GM12878 (cell line): Measurements from ENCODE around the gene TESK1. TPM values are rescaled to one million over a fixed set of nuclear protein-coding genes. Genes with fewer than 3 reads are reported as not detected.

Source experiments
- ATAC-seq: fragments of 200-7000 bp; cut with Tn5 transposase; 3 replicates; pipeline ENCODE4 v1.9.1; 2020; ENCODE audit warnings: mild to moderate bottlenecking, moderate library complexity
- BruUV-seq: library from RNA; stranded (reverse); fragments of 400-500 nt; replicated peaks from 2 replicates; lab custom pipeline; 2021; lab: Mats Ljungman, UMichigan
- CTCF ChIA-PET: fragments of 300-600 bp; sonication (Branson Sonifier 250); formaldehyde crosslinking; extraction: SDS; loops from one replicate; lab custom pipeline; 2021; ENCODE audit warnings: inconsistent platforms; lab: Yijun Ruan, JAX
- POLR2A ChIA-PET: fragments of 350-600 bp; formaldehyde crosslinking; extraction: SDS; loops from one replicate; lab custom pipeline; 2021; ENCODE audit warnings: inconsistent platforms; lab: Charles Lee
- RAD21 ChIA-PET: fragments of 300-600 bp; sonication (Branson Sonifier 250); formaldehyde crosslinking; loops from one replicate; lab custom pipeline; 2023; ENCODE audit warnings: antibody characterized with exemption; ENCODE audit not compliant: unreplicated experiment; lab: Charles Lee
- SMC1A ChIA-PET: fragments of 300-600 bp; sonication (Branson Sonifier 250); formaldehyde crosslinking; loops from one replicate; lab custom pipeline; 2023; ENCODE audit not compliant: unreplicated experiment, uncharacterized antibody; lab: Charles Lee
- DNase-seq: peaks from one replicate; pipeline ENCODE4 v3.0.0-alpha.2; 2011; ENCODE audit warnings: low read depth, low spot score
- FAIRE-seq: peaks from 3 replicates; lab custom pipeline; 2011; peaks lifted over from hg19 to GRCh38; lab: Jason Lieb, UNC
- H2AFZ ChIP-seq: 2 replicates; pipeline ENCODE4 v1.6.0; 2011; ENCODE audit warnings: low read depth, low read length, control low read depth; ENCODE audit not compliant: control insufficient read depth
- H3K27ac ChIP-seq: 2 replicates; pipeline ENCODE4 v1.5.1; 2011; ENCODE audit warnings: control low read depth; ENCODE audit not compliant: control insufficient read depth, insufficient read depth
- H3K27me3 ChIP-seq, 2 experiments: replicated peaks in 1 of 2; 2 replicates each; pipeline versions ENCODE4 v1.6.0 to v1.6.1; 2011; ENCODE audit warnings: low read length in 1 of 2; ENCODE audit not compliant: control insufficient read depth in 2 of 2, insufficient read depth in 2 of 2
- H3K36me3 ChIP-seq, 2 experiments: 2 replicates each; pipeline ENCODE4 v1.5.1; 2011; ENCODE audit warnings: low read length in 1 of 2; ENCODE audit not compliant: control insufficient read depth in 2 of 2, insufficient read depth in 2 of 2
- H3K4me1 ChIP-seq: 2 replicates; pipeline ENCODE4 v1.6.1; 2011; ENCODE audit warnings: mild to moderate bottlenecking, low read length, moderate library complexity, mixed read lengths; ENCODE audit not compliant: control insufficient read depth, insufficient read depth
- H3K4me2 ChIP-seq: 2 replicates; pipeline ENCODE4 v1.6.0; 2011; ENCODE audit warnings: control low read depth; ENCODE audit not compliant: control insufficient read depth, insufficient read depth
- H3K4me3 ChIP-seq: fragments of 200-600 bp; sonication (generic); 2 replicates; pipeline ENCODE4 v1.5.1; 2016
- H3K79me2 ChIP-seq: 2 replicates; pipeline ENCODE4 v1.6.0; 2011; ENCODE audit warnings: low read length; ENCODE audit not compliant: control insufficient read depth, insufficient read depth
- H3K9ac ChIP-seq: 2 replicates; pipeline ENCODE4 v1.8.0; 2011; ENCODE audit warnings: low read length, control low read depth, mixed read lengths; ENCODE audit not compliant: control insufficient read depth, insufficient read depth
- H3K9me3 ChIP-seq: replicated peaks from 3 replicates; pipeline ENCODE4 v1.5.1; 2011; ENCODE audit warnings: mild to moderate bottlenecking, low read length; ENCODE audit not compliant: control insufficient read depth, insufficient read depth
- H4K20me1 ChIP-seq: 2 replicates; pipeline ENCODE4 v1.6.0; 2011; ENCODE audit not compliant: control insufficient read depth, insufficient read depth
- BCL11A ChIP-seq: IDR thresholded peaks from 2 replicates; pipeline ENCODE4 v1.6.1; 2011; ENCODE audit warnings: low read depth, low read length
- CREM ChIP-seq: IDR thresholded peaks from 2 replicates; pipeline ENCODE4 v1.6.1; 2014; ENCODE audit warnings: antibody characterized with exemption, low read depth
- ESRRA ChIP-seq: IDR thresholded peaks from 2 replicates; pipeline ENCODE4 v1.6.1; 2012; ENCODE audit warnings: mild to moderate bottlenecking, low read length, improper control_type of control experiment
- ETV6 ChIP-seq, 2 experiments: fragments of 450-650 bp in 1 of 2; IDR thresholded peaks in 1 of 2; conservative IDR thresholded peaks in 1 of 2; 2 replicates each; pipeline ENCODE4 v1.6.1; 2014; ENCODE audit warnings: antibody characterized with exemption in 1 of 2, borderline replicate concordance in 1 of 2, low read depth in 1 of 2, mild to moderate bottlenecking in 1 of 2, moderate library complexity in 1 of 2
- FOXM1 ChIP-seq: IDR thresholded peaks from 2 replicates; pipeline ENCODE4 v1.6.1; 2012; ENCODE audit warnings: low read depth, mild to moderate bottlenecking, inconsistent platforms, low read length, moderate library complexity
- HCFC1 ChIP-seq: fragments of 150-350 bp; IDR thresholded peaks from 2 replicates; pipeline ENCODE4 v1.6.1; 2014; ENCODE audit warnings: low read length
- HDAC6 ChIP-seq: fragments of 200-600 bp; sonication (generic); IDR thresholded peaks from one replicate; pipeline ENCODE4 v1.8.0; 2017; ENCODE audit warnings: antibody characterized with exemption; ENCODE audit not compliant: unreplicated experiment
- KAT2A ChIP-seq: conservative IDR thresholded peaks from 2 replicates; pipeline ENCODE4 v1.6.1; 2011; ENCODE audit warnings: low read depth, low read length; ENCODE audit not compliant: control insufficient read depth
- MTA3 ChIP-seq: IDR thresholded peaks from 2 replicates; pipeline ENCODE4 v1.6.1; 2012; ENCODE audit warnings: low read length, inconsistent platforms, borderline replicate concordance
- NFYA ChIP-seq: IDR thresholded peaks from 2 replicates; pipeline ENCODE4 v1.6.1; 2011; ENCODE audit warnings: low read depth, mild to moderate bottlenecking, low read length, improper control_type of control experiment, borderline replicate concordance
- PML ChIP-seq: IDR thresholded peaks from 2 replicates; pipeline ENCODE4 v1.6.1; 2012; ENCODE audit warnings: low read length, inconsistent platforms
- RELA ChIP-seq: fragments of 450-650 bp; IDR thresholded peaks from 2 replicates; pipeline ENCODE4 v1.8.0; 2014; ENCODE audit warnings: borderline replicate concordance; ENCODE audit not compliant: partially characterized antibody
- SIN3A ChIP-seq: IDR thresholded peaks from 2 replicates; pipeline ENCODE4 v1.6.1; 2012; ENCODE audit warnings: low read depth, low read length, improper control_type of control experiment
- SMARCA5 ChIP-seq: fragments of 450-650 bp; IDR thresholded peaks from 2 replicates; pipeline ENCODE4 v1.6.1; 2017; ENCODE audit warnings: mild to moderate bottlenecking
- YBX1 ChIP-seq: fragments of 450-650 bp; IDR thresholded peaks from 2 replicates; pipeline ENCODE4 v1.6.1; 2016; ENCODE audit warnings: antibody characterized with exemption
- WGBS: methylation state at CpG from one replicate; pipeline ENCODE4 v1.1.6; 2016; ENCODE audit warnings: low lambda C conversion rate; ENCODE audit not compliant: insufficient replicate concordance, insufficient coverage; ENCODE audit errors: missing lambda C conversion rate; 5-methylcytosine and 5-hydroxymethylcytosine counted together
- in situ Hi-C: fragments of 300-500 bp; cut with MboI; formaldehyde crosslinking; loops from 9 replicates; pipeline ENCODE4 v1.14.3; 2018; ENCODE audit warnings: mixed read lengths
- intact Hi-C: fragments of 100-400 bp; cut with micrococcal nuclease; formaldehyde crosslinking; loops from one replicate; pipeline ENCODE4 v1.14.2; 2022; ENCODE audit not compliant: unreplicated experiment
- polyA plus RNA-seq, 11 experiments: library from polyadenylated mRNA; depleted of rRNA in 4 of 11; unstranded in 6 of 11; stranded (reverse) in 5 of 11; fragments of >200 nt; fragmentation: Nextera tagmentation in 4 of 11; fragmentation: Illumina TruSeq in 1 of 11; extraction: Ambion mirVana in 4 of 11; extraction: Trizol in 1 of 11; gene quantifications; 1 replicate in 1 of 11; 2 replicates in 10 of 11; pipeline versions ENCODE4 v1.2.1 to v1.2.3, GENCODE V29; 2011 to 2016; ENCODE audit warnings: inconsistent platforms in 2 of 11, missing spikeins in 2 of 11, low read depth in 1 of 11
- total RNA-seq, 4 experiments: library from RNA; depleted of rRNA in 3 of 4; stranded (reverse); fragments of >200 nt in 3 of 4; fragmentation: Illumina TruSeq in 1 of 4; extraction: Trizol in 1 of 4; gene quantifications; 2 replicates each; pipeline versions ENCODE4 v1.2.1 to v1.2.3, GENCODE V29; 2013 to 2021
- TF ChIP-seq, protein P1 (sequence below): fragments of 450-650 bp; IDR thresholded peaks from 2 replicates; pipeline ENCODE4 v1.6.1; 2017; ENCODE audit warnings: antibody characterized with exemption, mild to moderate bottlenecking, moderate library complexity
- TF ChIP-seq, protein P2 (sequence below): fragments of 450-650 bp; IDR thresholded peaks from 2 replicates; pipeline ENCODE4 v1.6.1; 2016; ENCODE audit warnings: mild to moderate bottlenecking
- TF ChIP-seq, protein P3 (sequence below): IDR thresholded peaks from 2 replicates; pipeline ENCODE4 v1.6.1; 2011; ENCODE audit warnings: borderline replicate concordance, low read depth, mild to moderate bottlenecking, moderate library complexity, low read length; ENCODE audit not compliant: insufficient read depth, poor library complexity, severe bottlenecking

TESK1 gene
- total and polyA plus RNA-seq, 10 of the 15 experiments (the other 5 are each of a cell fraction or from before 2014, with no cell fraction given): 0.16 to 19.5 (median 7.9) TPM; not detected in 1

DNA sequence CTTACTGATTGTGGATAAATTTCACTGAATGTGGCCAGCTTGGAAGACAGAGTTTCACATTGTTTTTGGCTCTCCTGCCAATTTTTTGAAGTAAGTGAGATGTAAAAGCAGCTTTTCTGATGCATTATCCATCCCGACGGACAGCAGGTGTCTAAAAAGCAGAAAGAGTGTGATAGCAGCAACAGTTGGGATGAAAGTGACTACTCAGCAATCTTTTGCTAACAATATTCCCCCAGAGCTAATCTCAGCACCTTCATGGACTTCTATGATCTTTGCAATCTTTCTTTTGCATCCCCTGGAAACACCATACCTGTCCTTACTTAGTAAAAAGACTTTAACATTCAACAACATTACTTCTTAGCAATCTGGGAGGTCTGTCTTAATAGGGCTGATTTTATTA is 7.8 kb downstream of the TESK1 start:
- DNase-seq (no peak), FAIRE-seq (no peak), ATAC-seq (no peak)
- 88% methylated on average over 2 of the region's 2 CpGs for WGBS
- Histone ChIP-seq H4K20me1 (no peaks in the 10 kb centered on the region), H3K4me3 (no peak overlapping the region), H3K36me3 (no peaks in the 10 kb centered on the region; a peak in 1 of 4 replicates), H3K79me2 (no peaks in the 10 kb centered on the region), H3K9ac (no peak overlapping the region), H3K27ac (no peak overlapping the region), H3K4me1 (peaks cover 13% of the 10 kb centered on the region), H2AFZ (no peak overlapping the region), H3K27me3 (no peaks in the 10 kb centered on the region; a peak in 1 of 4 replicates), H3K9me3 (no peaks in the 10 kb centered on the region), H3K4me2 (no peak overlapping the region)
- BruUV-seq: no TSS peak
- in situ Hi-C loops (no loop called here), intact Hi-C loops (no loop called here)
- ChIA-PET CTCF (interaction anchor here (0.7 to 6.3 kb wide), 13 partner anchors 9 to 213 kb away, joined by 3 to 55 read pairs (median 10); partner anchors contain the start of genes CREB3, GBA2, RGP1 and SIT1), SMC1A (interaction anchor here (1.0 to 3.3 kb wide), 3 partner anchors 33 to 117 kb away, joined by 3 to 16 read pairs (median 11); partner anchors contain the start of genes CCDC107 and RMRP), POLR2A (interaction anchor here (0.6 to 1.3 kb wide), 3 partner anchors 17 to 119 kb away, joined by 3 to 5 read pairs (median 4); partner anchors contain the start of gene TLN1), RAD21 (interaction anchor here (1.6 kb wide), 1 partner anchor 34 kb away, joined by 7 read pairs; no protein-coding TSS in a partner anchor)
- TF ChIP-seq KAT2A (no peak), RELA (no peak), YBX1 (no peak), PML (no peak), ESRRA (no peak), CREM (no peak), SIN3A (no peak), HCFC1 (no peak), FOXM1 (no peak), NFYA (no peak), HDAC6 (no peak), MTA3 (no peak), BCL11A (no peak), ETV6 (conservative IDR thresholded peaks at IDR 0.05 in 1 of 2, IDR thresholded peaks at IDR 0.05 in 1 of 2; ENCODE audit: borderline replicate concordance in 1 of 2, low read depth in 1 of 2) (no peak), SMARCA5 (no peak)
- TF ChIP-seq, protein P1, sequence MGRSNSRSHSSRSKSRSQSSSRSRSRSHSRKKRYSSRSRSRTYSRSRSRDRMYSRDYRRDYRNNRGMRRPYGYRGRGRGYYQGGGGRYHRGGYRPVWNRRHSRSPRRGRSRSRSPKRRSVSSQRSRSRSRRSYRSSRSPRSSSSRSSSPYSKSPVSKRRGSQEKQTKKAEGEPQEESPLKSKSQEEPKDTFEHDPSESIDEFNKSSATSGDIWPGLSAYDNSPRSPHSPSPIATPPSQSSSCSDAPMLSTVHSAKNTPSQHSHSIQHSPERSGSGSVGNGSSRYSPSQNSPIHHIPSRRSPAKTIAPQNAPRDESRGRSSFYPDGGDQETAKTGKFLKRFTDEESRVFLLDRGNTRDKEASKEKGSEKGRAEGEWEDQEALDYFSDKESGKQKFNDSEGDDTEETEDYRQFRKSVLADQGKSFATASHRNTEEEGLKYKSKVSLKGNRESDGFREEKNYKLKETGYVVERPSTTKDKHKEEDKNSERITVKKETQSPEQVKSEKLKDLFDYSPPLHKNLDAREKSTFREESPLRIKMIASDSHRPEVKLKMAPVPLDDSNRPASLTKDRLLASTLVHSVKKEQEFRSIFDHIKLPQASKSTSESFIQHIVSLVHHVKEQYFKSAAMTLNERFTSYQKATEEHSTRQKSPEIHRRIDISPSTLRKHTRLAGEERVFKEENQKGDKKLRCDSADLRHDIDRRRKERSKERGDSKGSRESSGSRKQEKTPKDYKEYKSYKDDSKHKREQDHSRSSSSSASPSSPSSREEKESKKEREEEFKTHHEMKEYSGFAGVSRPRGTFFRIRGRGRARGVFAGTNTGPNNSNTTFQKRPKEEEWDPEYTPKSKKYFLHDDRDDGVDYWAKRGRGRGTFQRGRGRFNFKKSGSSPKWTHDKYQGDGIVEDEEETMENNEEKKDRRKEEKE: no peak
- TF ChIP-seq, protein P2, sequence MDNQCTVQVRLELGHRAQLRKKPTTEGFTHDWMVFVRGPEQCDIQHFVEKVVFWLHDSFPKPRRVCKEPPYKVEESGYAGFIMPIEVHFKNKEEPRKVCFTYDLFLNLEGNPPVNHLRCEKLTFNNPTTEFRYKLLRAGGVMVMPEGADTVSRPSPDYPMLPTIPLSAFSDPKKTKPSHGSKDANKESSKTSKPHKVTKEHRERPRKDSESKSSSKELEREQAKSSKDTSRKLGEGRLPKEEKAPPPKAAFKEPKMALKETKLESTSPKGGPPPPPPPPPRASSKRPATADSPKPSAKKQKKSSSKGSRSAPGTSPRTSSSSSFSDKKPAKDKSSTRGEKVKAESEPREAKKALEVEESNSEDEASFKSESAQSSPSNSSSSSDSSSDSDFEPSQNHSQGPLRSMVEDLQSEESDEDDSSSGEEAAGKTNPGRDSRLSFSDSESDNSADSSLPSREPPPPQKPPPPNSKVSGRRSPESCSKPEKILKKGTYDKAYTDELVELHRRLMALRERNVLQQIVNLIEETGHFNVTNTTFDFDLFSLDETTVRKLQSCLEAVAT: no peak
- TF ChIP-seq, protein P3, sequence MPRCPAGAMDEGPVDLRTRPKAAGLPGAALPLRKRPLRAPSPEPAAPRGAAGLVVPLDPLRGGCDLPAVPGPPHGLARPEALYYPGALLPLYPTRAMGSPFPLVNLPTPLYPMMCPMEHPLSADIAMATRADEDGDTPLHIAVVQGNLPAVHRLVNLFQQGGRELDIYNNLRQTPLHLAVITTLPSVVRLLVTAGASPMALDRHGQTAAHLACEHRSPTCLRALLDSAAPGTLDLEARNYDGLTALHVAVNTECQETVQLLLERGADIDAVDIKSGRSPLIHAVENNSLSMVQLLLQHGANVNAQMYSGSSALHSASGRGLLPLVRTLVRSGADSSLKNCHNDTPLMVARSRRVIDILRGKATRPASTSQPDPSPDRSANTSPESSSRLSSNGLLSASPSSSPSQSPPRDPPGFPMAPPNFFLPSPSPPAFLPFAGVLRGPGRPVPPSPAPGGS: no peak
